Astrocyte (in vitro differentiated cells and primary cell): Measurements from ENCODE around the gene PAMR1. TPM values are rescaled to one million over a fixed set of nuclear protein-coding genes. Genes with fewer than 3 reads are reported as not detected.

Source experiments
- DNase-seq: peaks from one replicate; pipeline ENCODE4 v3.0.0-alpha.2; 2010; ENCODE audit warnings: low read depth
- FAIRE-seq: peaks from 2 replicates; lab custom pipeline; 2011; peaks lifted over from hg19 to GRCh38; lab: Jason Lieb, UNC
- H2AFZ ChIP-seq: 2 replicates; pipeline ENCODE4 v1.6.0; 2012; ENCODE audit warnings: low read depth, low read length, inconsistent platforms
- H3K27ac ChIP-seq: 2 replicates; pipeline ENCODE4 v1.5.1; 2011; ENCODE audit warnings: low read depth, low read length, inconsistent platforms
- H3K27me3 ChIP-seq: 2 replicates; pipeline ENCODE4 v1.6.0; 2011; ENCODE audit warnings: low read length, inconsistent platforms; ENCODE audit not compliant: insufficient read depth
- H3K36me3 ChIP-seq: 2 replicates; pipeline ENCODE4 v1.5.1; 2011; ENCODE audit warnings: low read length, inconsistent platforms; ENCODE audit not compliant: insufficient read depth
- H3K4me1 ChIP-seq: 2 replicates; pipeline ENCODE4 v1.5.1; 2011; ENCODE audit warnings: low read length, inconsistent platforms; ENCODE audit not compliant: insufficient read depth
- H3K4me2 ChIP-seq: 2 replicates; pipeline ENCODE4 v1.6.0; 2012; ENCODE audit warnings: low read length, inconsistent platforms
- H3K4me3 ChIP-seq: 2 replicates; pipeline ENCODE4 v1.5.1; 2011; ENCODE audit warnings: low read depth, mild to moderate bottlenecking, low read length, inconsistent platforms; ENCODE audit not compliant: insufficient read depth
- H3K79me2 ChIP-seq: 2 replicates; pipeline ENCODE4 v1.6.0; 2012; ENCODE audit warnings: mild to moderate bottlenecking, low read length, inconsistent platforms; ENCODE audit not compliant: insufficient read depth
- H3K9ac ChIP-seq: 2 replicates; pipeline ENCODE4 v1.6.0; 2012; ENCODE audit warnings: mild to moderate bottlenecking, low read length, inconsistent platforms
- H3K9me3 ChIP-seq: 2 replicates; pipeline ENCODE4 v1.5.1; 2012; ENCODE audit warnings: low read depth, mild to moderate bottlenecking, low read length, inconsistent platforms; ENCODE audit not compliant: insufficient read depth
- H4K20me1 ChIP-seq: 2 replicates; pipeline ENCODE4 v1.6.0; 2012; ENCODE audit warnings: low read length, inconsistent platforms; ENCODE audit not compliant: insufficient read depth
- H3K27ac Mint-ChIP-seq: one replicate; pipeline ENCODE4 v1.8.0; 2021; ENCODE audit warnings: mild to moderate bottlenecking, mixed read lengths; ENCODE audit not compliant: unreplicated experiment
- H3K27me3 Mint-ChIP-seq: one replicate; pipeline ENCODE4 v1.8.0; 2021; ENCODE audit warnings: low read depth, mixed read lengths; ENCODE audit not compliant: unreplicated experiment
- H3K36me3 Mint-ChIP-seq: one replicate; pipeline ENCODE4 v1.8.0; 2021; ENCODE audit warnings: low read depth, mixed read lengths; ENCODE audit not compliant: unreplicated experiment
- H3K4me1 Mint-ChIP-seq: one replicate; pipeline ENCODE4 v1.8.0; 2021; ENCODE audit warnings: low read depth, mixed read lengths; ENCODE audit not compliant: unreplicated experiment
- H3K4me3 Mint-ChIP-seq: one replicate; pipeline ENCODE4 v1.8.0; 2021; ENCODE audit warnings: mild to moderate bottlenecking, moderate library complexity, mixed read lengths; ENCODE audit not compliant: unreplicated experiment
- H3K9me3 Mint-ChIP-seq: one replicate; pipeline ENCODE4 v1.8.0; 2021; ENCODE audit warnings: mild to moderate bottlenecking, mixed read lengths; ENCODE audit not compliant: unreplicated experiment
- EZH2 ChIP-seq: IDR thresholded peaks from 2 replicates; pipeline ENCODE4 v1.6.1; 2012; ENCODE audit warnings: mild to moderate bottlenecking, low read length, inconsistent platforms; ENCODE audit not compliant: insufficient read depth
- total RNA-seq: library from RNA; stranded (reverse); gene quantifications from 2 replicates; pipeline ENCODE4 v1.2.1, GENCODE V29; 2021
- TF ChIP-seq, protein P1 (sequence below): IDR thresholded peaks from 2 replicates; pipeline ENCODE4 v1.5.1; 2011; ENCODE audit warnings: low read depth, mild to moderate bottlenecking, inconsistent platforms, low read length, moderate library complexity; ENCODE audit not compliant: insufficient read depth

PAMR1 gene
- total RNA-seq, 1 donor from 2014 or later = 12.6 TPM

- peaks cover 9% of the 10 kb centered on the region for H3K27me3 Mint-ChIP-seq
- H3K9me3 Mint-ChIP-seq = peaks cover 2% of the 10 kb centered on the region
- no peak overlapping the region for H2AFZ ChIP-seq
- H3K4me3 ChIP-seq = no peak overlapping the region
- no peaks in the 10 kb centered on the region for H3K27me3 ChIP-seq
- no peaks in the 10 kb centered on the region for H3K79me2 ChIP-seq
- DNase-seq (no peak), FAIRE-seq (no peak)
- no peaks in the 10 kb centered on the region for H3K9me3 ChIP-seq
- no peak overlapping the region for H3K27ac ChIP-seq
- TF ChIP-seq, protein P1, sequence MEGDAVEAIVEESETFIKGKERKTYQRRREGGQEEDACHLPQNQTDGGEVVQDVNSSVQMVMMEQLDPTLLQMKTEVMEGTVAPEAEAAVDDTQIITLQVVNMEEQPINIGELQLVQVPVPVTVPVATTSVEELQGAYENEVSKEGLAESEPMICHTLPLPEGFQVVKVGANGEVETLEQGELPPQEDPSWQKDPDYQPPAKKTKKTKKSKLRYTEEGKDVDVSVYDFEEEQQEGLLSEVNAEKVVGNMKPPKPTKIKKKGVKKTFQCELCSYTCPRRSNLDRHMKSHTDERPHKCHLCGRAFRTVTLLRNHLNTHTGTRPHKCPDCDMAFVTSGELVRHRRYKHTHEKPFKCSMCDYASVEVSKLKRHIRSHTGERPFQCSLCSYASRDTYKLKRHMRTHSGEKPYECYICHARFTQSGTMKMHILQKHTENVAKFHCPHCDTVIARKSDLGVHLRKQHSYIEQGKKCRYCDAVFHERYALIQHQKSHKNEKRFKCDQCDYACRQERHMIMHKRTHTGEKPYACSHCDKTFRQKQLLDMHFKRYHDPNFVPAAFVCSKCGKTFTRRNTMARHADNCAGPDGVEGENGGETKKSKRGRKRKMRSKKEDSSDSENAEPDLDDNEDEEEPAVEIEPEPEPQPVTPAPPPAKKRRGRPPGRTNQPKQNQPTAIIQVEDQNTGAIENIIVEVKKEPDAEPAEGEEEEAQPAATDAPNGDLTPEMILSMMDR = no peak
- no peak for TF ChIP-seq EZH2
- no peaks in the 10 kb centered on the region for H3K36me3 ChIP-seq
- H3K4me1 ChIP-seq = peaks cover 26% of the 10 kb centered on the region
- H3K9ac ChIP-seq = no peak overlapping the region
- H3K4me3 Mint-ChIP-seq = no peak overlapping the region
- no peaks in the 10 kb centered on the region for H4K20me1 ChIP-seq
- no peaks in the 10 kb centered on the region for H3K36me3 Mint-ChIP-seq
- no peak overlapping the region for H3K4me2 ChIP-seq
- H3K4me1 Mint-ChIP-seq = peaks cover 24% of the 10 kb centered on the region
- H3K27ac Mint-ChIP-seq = no peak overlapping the region
Measured at GRCh38 chr11:35536470-35536869, 11.1 kb upstream of the PAMR1 start.

DNA sequence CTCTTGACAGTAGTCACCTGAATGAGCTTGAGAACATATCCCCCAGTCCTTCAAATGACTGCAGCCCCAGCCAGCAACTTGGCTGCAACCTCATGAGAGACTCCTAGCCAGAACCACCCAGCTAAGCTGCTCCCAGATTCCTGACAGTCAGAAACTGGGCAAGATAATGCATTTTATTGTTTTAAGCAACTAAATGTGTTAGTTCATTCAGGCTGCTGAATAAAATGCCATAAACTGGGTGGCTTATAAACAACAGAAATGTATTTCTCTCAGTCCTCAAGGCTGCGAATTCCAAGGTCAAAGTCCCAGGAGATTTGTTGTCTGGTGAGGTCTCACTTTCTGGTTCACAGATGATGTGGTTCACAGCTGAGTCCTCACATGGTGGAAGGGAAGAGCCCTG lies 5.8 kb upstream of the PAMR1 start:
- Histone ChIP-seq H3K9ac (peak overlapping the region; percentile 40), H3K9me3 (no peaks in the 10 kb centered on the region), H2AFZ (no peak overlapping the region), H3K27ac (peak overlapping the region; percentile 80), H3K79me2 (no peaks in the 10 kb centered on the region), H3K36me3 (no peaks in the 10 kb centered on the region), H3K4me1 (peaks cover 23% of the 10 kb centered on the region), H4K20me1 (no peaks in the 10 kb centered on the region), H3K27me3 (no peaks in the 10 kb centered on the region), H3K4me3 (no peak overlapping the region), H3K4me2 (peak overlapping the region; percentile 53)
- DNase-seq (peak; percentile 61), FAIRE-seq (peak; percentile 89)
- Mint-ChIP-seq H3K4me3 (no peak overlapping the region), H3K27me3 (peaks cover 7% of the 10 kb centered on the region), H3K9me3 (peaks cover 4% of the 10 kb centered on the region), H3K4me1 (peaks cover 20% of the 10 kb centered on the region), H3K27ac (peak overlapping the region; percentile 77), H3K36me3 (no peaks in the 10 kb centered on the region)
- TF ChIP-seq, protein P1 = no peak
- TF ChIP-seq EZH2 = no peak

DNA sequence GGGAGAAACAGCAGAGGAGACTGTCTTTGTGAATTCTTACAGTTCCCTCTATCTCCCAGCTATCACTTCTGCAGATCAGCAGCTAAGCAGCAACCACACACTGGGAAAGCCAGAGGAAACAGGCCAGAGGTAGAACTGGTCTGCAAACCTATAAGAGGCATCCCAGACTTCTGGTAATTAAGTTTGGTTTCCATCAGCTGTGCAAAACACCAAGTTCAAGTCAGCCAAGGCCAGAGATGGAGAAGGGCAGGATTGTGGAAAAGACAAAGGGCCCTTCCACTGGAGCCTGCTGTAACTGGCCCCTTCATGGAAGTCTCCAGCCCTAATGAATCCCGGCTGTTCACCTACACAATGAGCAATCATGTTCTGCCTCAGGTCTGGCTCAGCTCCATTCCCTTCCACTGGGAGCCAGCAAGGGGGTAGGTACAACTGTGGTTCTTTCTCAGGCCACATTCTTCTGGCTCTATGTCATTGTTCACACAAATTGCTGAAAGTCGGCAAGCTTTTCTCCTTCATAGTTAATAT lies 4.6 kb upstream of the PAMR1 start:
- Histone ChIP-seq H3K27ac (peak overlapping the region; percentile 80), H3K4me1 (peaks cover 33% of the 10 kb centered on the region), H4K20me1 (no peaks in the 10 kb centered on the region), H2AFZ (no peak overlapping the region), H3K4me2 (peak overlapping the region; percentile 53), H3K4me3 (no peak overlapping the region), H3K9ac (peak overlapping the region; percentile 55), H3K9me3 (no peaks in the 10 kb centered on the region), H3K36me3 (no peaks in the 10 kb centered on the region), H3K79me2 (no peaks in the 10 kb centered on the region), H3K27me3 (no peaks in the 10 kb centered on the region)
- peak overlapping the region; percentile 12 for H3K4me3 Mint-ChIP-seq
- FAIRE-seq = peak; percentile 97
- H3K27ac Mint-ChIP-seq = peak overlapping the region; percentile 77
- no peak for TF ChIP-seq EZH2
- TF ChIP-seq, protein P1 = no peak
- no peaks in the 10 kb centered on the region for H3K36me3 Mint-ChIP-seq
- DNase-seq = peak; percentile 98
- peaks cover 4% of the 10 kb centered on the region for H3K9me3 Mint-ChIP-seq
- H3K27me3 Mint-ChIP-seq = peaks cover 10% of the 10 kb centered on the region
- H3K4me1 Mint-ChIP-seq = peaks cover 26% of the 10 kb centered on the region
